HEK293T (cell line): Measurements from ENCODE around the gene FCHSD1.

ENCODE experiments used
- NFRKB ChIP-seq: fragments of 450-650 bp; IDR thresholded peaks from 2 replicates; pipeline ENCODE4 v1.6.1; 2016; ENCODE audit warnings: mild to moderate bottlenecking, moderate library complexity
- SP1 ChIP-seq: fragments of 450-650 bp; IDR thresholded peaks from 2 replicates; pipeline ENCODE4 v1.6.1; 2017
- SUZ12 ChIP-seq: fragments of 450-650 bp; IDR thresholded peaks from 2 replicates; pipeline ENCODE4 v1.6.1; 2016; ENCODE audit warnings: mild to moderate bottlenecking

- TF ChIP-seq SUZ12 (no peak), SP1 (no peak), NFRKB (no peak)
These were observed 53.4 kb downstream of the FCHSD1 start for GRCh38 chr5:141597814-141598213.
